GM12801 (cell line): ENCODE measurements around the gene SGK1.

Experiments used
- TF ChIP-seq, protein P1 (sequence below): IDR thresholded peaks from one replicate; pipeline ENCODE4 v1.5.1; 2011; ENCODE audit warnings: control low read depth; ENCODE audit not compliant: insufficient read length; ENCODE audit errors: extremely low read depth

SGK1 gene

DNA sequence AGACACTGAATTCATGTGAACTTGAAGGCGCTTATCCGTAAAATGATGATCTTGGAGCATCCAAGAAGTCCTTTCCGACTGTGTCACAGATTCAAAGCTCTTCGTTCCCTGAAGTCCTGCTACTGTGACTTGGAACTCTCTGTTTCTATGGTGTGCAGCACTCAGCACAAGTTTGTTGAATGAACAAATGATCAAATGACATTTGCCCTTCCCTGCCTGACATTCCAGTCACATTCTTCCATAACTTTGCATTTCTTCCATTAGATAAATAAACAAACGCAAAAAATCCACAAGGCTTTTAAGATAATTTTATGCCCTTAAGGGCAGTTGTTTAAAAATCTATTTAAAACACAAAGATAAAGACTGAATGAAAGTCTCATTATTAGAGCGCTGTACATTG lies 39.9 kb downstream of the SGK1 start:
- TF ChIP-seq, protein P1, sequence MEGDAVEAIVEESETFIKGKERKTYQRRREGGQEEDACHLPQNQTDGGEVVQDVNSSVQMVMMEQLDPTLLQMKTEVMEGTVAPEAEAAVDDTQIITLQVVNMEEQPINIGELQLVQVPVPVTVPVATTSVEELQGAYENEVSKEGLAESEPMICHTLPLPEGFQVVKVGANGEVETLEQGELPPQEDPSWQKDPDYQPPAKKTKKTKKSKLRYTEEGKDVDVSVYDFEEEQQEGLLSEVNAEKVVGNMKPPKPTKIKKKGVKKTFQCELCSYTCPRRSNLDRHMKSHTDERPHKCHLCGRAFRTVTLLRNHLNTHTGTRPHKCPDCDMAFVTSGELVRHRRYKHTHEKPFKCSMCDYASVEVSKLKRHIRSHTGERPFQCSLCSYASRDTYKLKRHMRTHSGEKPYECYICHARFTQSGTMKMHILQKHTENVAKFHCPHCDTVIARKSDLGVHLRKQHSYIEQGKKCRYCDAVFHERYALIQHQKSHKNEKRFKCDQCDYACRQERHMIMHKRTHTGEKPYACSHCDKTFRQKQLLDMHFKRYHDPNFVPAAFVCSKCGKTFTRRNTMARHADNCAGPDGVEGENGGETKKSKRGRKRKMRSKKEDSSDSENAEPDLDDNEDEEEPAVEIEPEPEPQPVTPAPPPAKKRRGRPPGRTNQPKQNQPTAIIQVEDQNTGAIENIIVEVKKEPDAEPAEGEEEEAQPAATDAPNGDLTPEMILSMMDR, result no peak

DNA sequence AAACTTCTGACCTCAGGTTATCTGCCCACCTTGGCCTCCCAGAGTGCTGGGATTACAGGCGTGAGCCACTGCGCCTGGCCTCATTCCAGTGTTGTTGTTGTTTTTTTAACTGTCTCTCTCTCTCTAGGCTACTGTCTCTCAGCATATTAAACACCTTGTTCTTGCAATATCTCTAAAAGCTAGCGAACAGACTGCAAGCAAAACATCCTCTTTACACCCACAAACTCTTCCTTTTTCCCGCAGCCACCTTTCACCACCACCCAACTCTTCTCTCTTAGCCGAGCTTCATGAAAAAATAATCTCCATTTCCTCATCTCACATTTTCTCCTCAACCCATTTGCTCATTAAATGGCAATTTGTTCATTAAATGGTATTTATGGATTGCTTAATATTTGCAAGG lies 45.5 kb downstream of the SGK1 start:
- TF ChIP-seq, protein P1, result no peak

DNA sequence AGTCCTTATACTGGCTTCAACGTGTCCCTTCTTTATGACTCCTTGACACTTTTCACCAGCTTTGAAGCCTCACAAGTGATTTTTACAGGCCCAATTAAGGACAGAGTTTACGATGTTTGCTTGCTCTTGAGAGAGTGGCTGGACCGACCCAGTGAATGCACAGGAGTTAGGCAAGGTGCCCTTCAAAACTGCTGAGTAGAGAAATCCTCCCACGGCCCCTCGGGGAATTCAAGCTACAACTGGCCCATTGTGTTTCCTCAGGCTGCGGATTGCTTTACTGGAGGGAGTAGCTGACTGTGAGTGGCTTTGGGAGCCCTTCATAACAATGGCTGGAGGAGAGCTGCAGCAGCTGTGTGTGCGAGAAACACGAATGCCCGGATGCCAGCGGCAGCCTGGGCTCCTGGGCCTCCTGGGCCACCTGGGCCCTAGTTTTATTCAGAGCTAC lies 50.0 kb downstream of the SGK1 start:
- TF ChIP-seq, protein P1, result no peak

DNA sequence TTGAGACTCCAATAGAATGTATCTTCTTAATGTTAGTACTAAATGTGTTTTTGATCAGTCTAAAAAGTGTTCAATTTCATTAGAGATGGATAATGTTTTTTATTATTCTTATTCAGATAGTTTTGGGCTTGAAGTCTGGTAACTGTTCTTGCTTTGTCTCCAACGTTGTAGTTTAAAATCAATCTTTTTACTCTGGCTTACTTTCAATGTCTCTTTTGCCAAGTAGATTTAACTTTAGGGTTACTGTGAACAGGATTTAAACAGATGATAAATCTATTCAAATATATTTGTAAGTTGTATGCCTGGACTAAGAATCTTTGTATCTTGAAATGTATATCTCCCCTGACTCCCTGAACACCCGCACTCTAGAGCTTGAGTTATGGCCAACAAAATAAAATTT lies 51.1 kb downstream of the SGK1 start:
- TF ChIP-seq, protein P1, result no peak

DNA sequence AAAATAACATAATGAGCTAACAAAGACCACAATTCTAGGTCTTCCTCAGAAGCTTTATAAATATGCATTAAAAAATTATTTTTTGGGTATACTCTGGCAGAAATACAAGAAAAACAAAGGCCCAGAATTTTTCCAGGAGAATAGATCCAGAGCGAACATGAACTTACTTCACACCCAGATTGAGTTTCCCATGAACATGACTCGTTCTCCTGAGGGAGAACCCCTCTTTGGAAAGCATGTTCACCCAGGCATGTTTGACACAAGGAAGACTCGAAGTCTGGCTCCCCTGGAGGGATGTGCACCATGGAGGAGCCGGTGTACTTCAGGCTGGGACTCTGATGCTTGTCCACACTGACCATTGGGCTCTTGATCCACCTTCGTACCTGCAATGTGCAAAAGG lies 56.1 kb downstream of the SGK1 start:
- TF ChIP-seq, protein P1, result no peak

DNA sequence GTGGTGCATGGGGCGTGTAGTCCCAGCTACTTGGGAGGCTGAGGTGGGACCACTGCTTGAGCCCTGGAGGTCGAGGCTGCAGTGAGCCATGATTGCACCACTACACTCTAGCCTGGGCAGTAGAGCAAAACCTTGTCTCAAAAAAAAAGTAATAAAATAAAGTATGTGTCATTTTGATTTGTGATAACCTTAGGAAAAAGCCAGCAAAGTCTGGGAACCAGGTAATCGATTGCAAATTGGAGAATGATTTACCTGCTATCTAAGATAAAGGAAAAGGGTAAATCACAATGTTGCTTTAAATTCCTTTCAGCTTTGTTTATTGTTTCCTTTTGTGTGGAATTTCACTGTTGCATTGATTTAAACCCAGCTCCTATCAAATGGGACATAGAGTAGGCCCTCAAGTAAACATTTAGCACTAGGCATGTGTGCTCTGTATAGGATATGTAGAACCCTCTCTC lies 59.0 kb downstream of the SGK1 start:
- TF ChIP-seq, protein P1, result no peak

DNA sequence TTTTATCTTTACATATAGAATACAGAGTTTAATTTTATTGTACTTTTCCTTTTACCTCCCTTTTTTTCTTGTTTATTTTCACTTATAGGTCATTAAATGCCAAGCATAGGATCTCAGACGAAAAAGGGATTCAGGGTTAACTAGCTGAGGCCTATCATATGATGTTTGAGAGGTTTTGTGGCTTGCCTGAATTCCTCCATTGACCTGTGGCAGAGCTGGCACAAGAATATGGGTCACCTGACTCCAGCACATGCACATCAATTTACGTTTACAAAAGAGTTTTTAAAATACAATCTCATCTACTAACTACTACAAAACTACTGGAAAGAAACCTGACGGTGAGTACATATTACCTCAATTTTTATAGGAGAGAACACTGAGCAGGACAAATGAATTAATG lies 60.4 kb downstream of the SGK1 start:
- TF ChIP-seq, protein P1, result no peak

DNA sequence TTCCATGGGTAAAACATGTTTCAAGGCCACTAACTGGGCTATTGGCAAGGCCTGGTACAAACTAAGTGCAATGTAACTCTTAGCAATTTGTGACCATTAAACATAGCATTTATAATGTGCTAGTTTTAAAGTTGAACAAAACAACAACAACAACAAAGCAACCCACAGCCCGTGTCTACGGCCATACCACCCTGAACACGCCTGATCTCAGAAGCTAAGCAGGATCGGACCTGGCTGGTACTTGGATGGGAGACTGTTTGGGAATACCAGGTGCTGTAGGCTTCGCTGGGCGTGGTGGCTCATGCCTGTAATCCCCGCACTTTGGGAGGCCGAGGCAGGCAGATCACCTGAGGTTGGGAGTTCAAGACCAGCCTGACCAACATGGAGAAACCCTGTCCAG lies 61.0 kb downstream of the SGK1 start:
- TF ChIP-seq, protein P1, result no peak
